Measurements from ENCODE around the gene HOXB2.

- TF ChIP-seq CTCF (IDR thresholded peaks at IDR 0.05; ENCODE audit: low read depth, low read length, poor library complexity, severe bottlenecking) (no peak), EZH2phosphoT487 (IDR thresholded peaks at IDR 0.05; ENCODE audit: borderline replicate concordance, low read length) (no peak)
Measured at GRCh38 chr17:48528153-48528935, 16.6 kb downstream of the HOXB2 start.

Measured in DOHH2 (cell line).